ENCODE results near the gene IARS1.

IARS1 gene

GRCh38 chr9:92245005-92245797, 48.3 kb downstream of the IARS1 start:
- TF ChIP-seq, protein P1, sequence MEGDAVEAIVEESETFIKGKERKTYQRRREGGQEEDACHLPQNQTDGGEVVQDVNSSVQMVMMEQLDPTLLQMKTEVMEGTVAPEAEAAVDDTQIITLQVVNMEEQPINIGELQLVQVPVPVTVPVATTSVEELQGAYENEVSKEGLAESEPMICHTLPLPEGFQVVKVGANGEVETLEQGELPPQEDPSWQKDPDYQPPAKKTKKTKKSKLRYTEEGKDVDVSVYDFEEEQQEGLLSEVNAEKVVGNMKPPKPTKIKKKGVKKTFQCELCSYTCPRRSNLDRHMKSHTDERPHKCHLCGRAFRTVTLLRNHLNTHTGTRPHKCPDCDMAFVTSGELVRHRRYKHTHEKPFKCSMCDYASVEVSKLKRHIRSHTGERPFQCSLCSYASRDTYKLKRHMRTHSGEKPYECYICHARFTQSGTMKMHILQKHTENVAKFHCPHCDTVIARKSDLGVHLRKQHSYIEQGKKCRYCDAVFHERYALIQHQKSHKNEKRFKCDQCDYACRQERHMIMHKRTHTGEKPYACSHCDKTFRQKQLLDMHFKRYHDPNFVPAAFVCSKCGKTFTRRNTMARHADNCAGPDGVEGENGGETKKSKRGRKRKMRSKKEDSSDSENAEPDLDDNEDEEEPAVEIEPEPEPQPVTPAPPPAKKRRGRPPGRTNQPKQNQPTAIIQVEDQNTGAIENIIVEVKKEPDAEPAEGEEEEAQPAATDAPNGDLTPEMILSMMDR (IDR thresholded peaks at IDR 0.05; ENCODE audit: extremely low read depth, missing control alignments) = no peak
- DNase-seq (ENCODE audit: low spot score) = no peak

All from GM20000 (cell line).